Tibial artery (tissue), 4 donors: ENCODE data around the gene CNN2.

ENCODE experiments used
- DNase-seq, 2 donors: peaks; one replicate each; pipeline ENCODE4 v3.0.0-alpha.2; 2019
- H3K27ac ChIP-seq, 2 donors: fragments of 200-600 bp; sonication (generic) in 1 of 2; 1 replicate in 1 of 2; 2 replicates in 1 of 2; pipeline ENCODE4 v1.5.1; 2018 to 2019; ENCODE audit warnings: mild to moderate bottlenecking in 1 of 2
- H3K27me3 ChIP-seq, 2 donors: fragments of 200-600 bp; sonication (generic) in 1 of 2; one replicate each; pipeline versions ENCODE4 v1.5.1 to v1.6.0; 2016 to 2019
- H3K36me3 ChIP-seq, 3 donors: fragments of 200-600 bp; sonication (generic) in 2 of 3; one replicate each; pipeline ENCODE4 v1.5.1; 2016 to 2019; ENCODE audit warnings: mild to moderate bottlenecking in 2 of 3
- H3K4me1 ChIP-seq, 4 donors: fragments of 200-600 bp; sonication (generic) in 2 of 4; 1 replicate in 3 of 4; 2 replicates in 1 of 4; pipeline ENCODE4 v1.5.1; 2016 to 2019
- H3K4me3 ChIP-seq, 2 donors: fragments of 200-600 bp; sonication (generic) in 1 of 2; 1 replicate in 1 of 2; 2 replicates in 1 of 2; pipeline ENCODE4 v1.5.1; 2018 to 2019; ENCODE audit warnings: mild to moderate bottlenecking in 2 of 2
- H3K9me3 ChIP-seq, 3 donors: fragments of 200-600 bp; sonication (generic) in 1 of 3; one replicate each; pipeline ENCODE4 v1.5.1; 2016 to 2019
- intact Hi-C: fragments of 100-400 bp; cut with DNase I; formaldehyde crosslinking; loops from one replicate; pipeline ENCODE4 v1.15.0; 2023; ENCODE audit warnings: low total_unique reads
- TF ChIP-seq, protein P1 (sequence below), 2 experiments: fragments of 200-600 bp in 1 of 2; fragments of 450-650 bp in 1 of 2; IDR thresholded peaks; one replicate each; pipeline ENCODE4 v1.5.1; 2017 to 2019; ENCODE audit warnings: antibody characterized with exemption in 2 of 2, mild to moderate bottlenecking in 1 of 2, moderate library complexity in 1 of 2

CNN2 gene

DNA sequence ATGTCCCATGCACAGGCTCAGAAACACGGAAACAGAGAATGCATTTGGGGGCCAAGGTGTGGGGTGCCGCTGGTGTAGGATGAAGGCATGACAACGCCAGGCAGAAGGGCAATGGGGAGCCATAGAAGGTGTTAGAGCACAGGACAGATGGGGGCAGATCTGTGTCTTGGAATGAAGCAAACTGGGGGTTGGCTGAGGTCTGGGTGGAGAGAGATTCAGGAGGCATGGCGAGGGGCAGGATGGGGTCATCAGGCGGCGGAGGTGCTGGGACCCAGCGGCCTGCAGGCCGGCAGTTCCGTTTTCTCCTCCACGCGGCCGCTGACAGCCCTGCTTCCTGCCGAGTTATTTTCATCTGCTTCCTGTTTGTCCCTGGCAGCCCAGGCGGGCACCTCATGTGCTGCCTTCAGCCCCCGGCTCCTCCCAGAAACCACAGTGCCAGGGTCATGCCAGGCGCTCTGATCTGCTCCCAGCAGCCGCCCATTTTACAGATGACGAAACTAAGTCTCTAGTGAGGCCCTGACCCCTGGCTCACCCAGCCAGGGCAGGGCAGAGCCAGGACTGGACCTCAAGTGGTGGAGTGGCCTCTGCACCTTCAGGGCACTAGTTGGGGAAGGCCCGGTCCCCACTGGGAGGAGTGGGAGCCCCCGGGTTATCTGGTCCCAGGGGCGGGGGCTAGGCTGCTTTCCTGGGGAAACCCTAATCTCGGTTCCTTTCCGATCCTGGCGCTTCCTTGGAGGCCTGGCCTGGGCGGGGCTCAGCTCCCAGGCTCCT, 42.8 kb downstream of the CNN2 start:
- Histone ChIP-seq H3K4me1 (peaks cover 3 to 58% (median 47%) of the 10 kb centered on the region in 4 donors), H3K4me3 (peak overlapping the region in 1 of 2 donors; percentile 51), H3K9me3 (no peaks in the 10 kb centered on the region), H3K36me3 (no peaks in the 10 kb centered on the region), H3K27ac (no peak overlapping the region), H3K27me3 (peaks cover 0 to 80% of the 10 kb centered on the region in 2 donors)
- intact Hi-C loops, result no loop called here
- peak; percentile 76 to 82 for DNase-seq
- TF ChIP-seq, protein P1, sequence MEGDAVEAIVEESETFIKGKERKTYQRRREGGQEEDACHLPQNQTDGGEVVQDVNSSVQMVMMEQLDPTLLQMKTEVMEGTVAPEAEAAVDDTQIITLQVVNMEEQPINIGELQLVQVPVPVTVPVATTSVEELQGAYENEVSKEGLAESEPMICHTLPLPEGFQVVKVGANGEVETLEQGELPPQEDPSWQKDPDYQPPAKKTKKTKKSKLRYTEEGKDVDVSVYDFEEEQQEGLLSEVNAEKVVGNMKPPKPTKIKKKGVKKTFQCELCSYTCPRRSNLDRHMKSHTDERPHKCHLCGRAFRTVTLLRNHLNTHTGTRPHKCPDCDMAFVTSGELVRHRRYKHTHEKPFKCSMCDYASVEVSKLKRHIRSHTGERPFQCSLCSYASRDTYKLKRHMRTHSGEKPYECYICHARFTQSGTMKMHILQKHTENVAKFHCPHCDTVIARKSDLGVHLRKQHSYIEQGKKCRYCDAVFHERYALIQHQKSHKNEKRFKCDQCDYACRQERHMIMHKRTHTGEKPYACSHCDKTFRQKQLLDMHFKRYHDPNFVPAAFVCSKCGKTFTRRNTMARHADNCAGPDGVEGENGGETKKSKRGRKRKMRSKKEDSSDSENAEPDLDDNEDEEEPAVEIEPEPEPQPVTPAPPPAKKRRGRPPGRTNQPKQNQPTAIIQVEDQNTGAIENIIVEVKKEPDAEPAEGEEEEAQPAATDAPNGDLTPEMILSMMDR (IDR thresholded peaks at IDR 0.05), result no peak

DNA sequence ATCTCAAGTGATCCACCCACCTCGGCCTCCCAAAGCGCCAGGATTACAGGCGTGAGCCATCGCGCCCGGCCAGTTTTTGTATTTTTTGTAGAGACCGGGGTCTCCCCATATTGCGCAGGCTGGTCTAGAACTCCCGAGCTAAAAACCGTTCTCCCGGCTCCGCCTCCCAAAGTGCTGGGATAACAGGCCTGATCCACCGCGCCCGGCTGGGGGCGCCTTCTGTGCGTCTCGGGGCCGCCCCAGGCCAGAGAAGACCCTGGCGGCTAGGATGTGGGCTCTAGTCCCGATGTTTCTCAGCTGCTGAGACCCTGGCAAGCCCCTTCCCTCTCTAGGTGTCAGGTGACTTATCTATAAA, 44.1 kb downstream of the CNN2 start:
- TF ChIP-seq, protein P1 (IDR thresholded peaks at IDR 0.05), result no peak
- no peak for DNase-seq
- intact Hi-C loops, result no loop called here
- Histone ChIP-seq H3K27ac (no peak overlapping the region), H3K36me3 (no peaks in the 10 kb centered on the region), H3K4me1 (peaks cover 3 to 45% (median 35%) of the 10 kb centered on the region in 4 donors), H3K27me3 (peaks cover 0 to 76% of the 10 kb centered on the region in 2 donors), H3K9me3 (no peaks in the 10 kb centered on the region), H3K4me3 (no peak overlapping the region)

DNA sequence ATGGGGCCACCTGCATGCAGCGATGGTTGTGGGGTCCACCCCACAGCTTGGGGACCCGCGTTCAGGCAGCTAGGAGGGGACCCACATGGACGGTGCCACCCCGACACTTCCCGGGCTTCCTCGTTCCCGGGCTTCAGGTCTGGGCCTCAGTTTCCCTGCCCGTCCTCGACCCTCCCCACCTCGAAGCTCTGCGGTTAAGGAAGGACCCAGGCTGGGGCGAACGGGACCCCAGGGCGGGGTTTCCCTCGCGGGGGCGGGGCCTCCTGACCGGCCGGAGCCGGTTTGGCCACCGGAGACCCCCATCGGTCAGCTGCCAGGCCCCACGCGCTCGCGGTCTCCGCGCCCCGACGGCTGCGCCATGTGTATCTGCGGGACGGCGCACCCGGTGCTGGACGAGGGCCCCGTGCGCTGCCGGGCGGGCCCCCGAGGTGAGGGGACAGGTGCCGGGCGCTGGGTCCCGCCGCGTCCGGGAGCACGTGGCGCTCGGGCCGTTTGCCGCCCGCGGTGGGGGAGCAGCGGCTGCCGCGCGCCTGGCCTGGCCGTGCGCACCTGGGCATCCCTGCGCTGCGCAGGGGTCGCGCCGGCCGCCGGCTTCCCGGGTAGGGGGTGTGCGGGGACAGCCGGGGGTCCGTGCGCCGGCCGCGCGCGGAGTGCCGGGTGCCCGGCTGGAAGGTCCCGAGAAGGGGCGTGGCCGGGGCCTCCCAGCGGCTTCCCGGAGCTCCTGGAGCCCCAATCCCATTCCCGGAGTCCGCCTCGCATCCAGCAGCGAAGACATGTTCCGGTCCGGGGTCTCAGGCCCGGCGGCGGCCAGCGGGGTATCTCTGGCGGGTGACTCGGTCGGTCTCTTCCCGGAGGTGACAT, 44.8 kb downstream of the CNN2 start:
- Histone ChIP-seq H3K36me3 (no peaks in the 10 kb centered on the region), H3K4me3 (peak overlapping the region in 1 of 2 donors; percentile 23), H3K4me1 (peaks cover 3 to 39% (median 31%) of the 10 kb centered on the region in 4 donors), H3K27me3 (peaks cover 0 to 70% of the 10 kb centered on the region in 2 donors), H3K27ac (no peak overlapping the region), H3K9me3 (no peaks in the 10 kb centered on the region)
- TF ChIP-seq, protein P1 (IDR thresholded peaks at IDR 0.05), result no peak
- DNase-seq, result no peak
- intact Hi-C loops, result no loop called here

DNA sequence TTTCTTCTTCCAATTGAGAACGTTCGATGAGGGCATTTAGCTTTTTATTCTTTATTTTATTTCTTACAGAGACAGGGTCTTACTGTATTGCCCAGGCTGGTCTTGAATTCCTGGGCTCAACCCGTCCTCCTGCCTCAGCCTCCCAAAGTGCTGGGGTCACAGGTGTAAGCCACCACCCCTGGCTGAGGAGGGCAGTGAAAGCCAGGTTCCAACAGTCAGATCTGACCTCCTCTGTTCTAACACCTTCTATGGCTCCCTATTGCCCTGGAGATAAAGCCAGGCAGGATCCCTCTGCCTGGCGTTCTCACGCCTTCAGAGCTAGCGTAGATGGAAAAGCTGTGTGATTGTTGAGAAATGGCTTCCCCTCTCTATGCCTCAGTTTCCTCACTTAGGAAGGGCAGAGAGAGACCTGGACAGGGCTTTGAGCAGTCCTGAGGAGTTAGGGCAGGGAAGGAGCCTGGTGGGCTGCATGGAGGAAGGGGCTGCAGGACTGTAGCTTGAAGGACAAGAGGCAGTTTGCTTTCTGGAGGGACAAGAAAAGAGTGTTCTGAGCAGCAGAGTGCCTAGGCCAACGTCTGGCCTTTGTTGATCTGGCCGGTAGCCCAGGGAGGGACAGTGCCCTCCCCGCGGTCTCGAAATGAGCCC, 46.1 kb downstream of the CNN2 start:
- peaks cover 3 to 25% (median 18%) of the 10 kb centered on the region in 4 donors for H3K4me1 ChIP-seq

More for the DNA sequence above, 46.1 kb downstream of the CNN2 start:
- Histone ChIP-seq H3K27ac (no peak overlapping the region), H3K36me3 (no peaks in the 10 kb centered on the region), H3K9me3 (no peaks in the 10 kb centered on the region), H3K27me3 (peaks cover 0 to 57% of the 10 kb centered on the region in 2 donors), H3K4me3 (no peak overlapping the region)
- intact Hi-C loops, result no loop called here
- TF ChIP-seq, protein P1 (IDR thresholded peaks at IDR 0.05), result no peak
- no peak for DNase-seq
